HG03280 (cell line): ENCODE data around the gene CCL17.
A peak's percentile ranks its signal among the peaks of the same experiment; 100 is the strongest.
"Not testable (repeated sequence)": the region's sequence is repeated elsewhere in the genome, so short reads cannot be mapped to it uniquely, and the experiment has no call there.

Experiments
- ATAC-seq: cut with Tn5 transposase; IDR thresholded peaks from one replicate; pipeline ENCODE4 v1.9.1; 2021; ENCODE audit warnings: mild to moderate bottlenecking, moderate library complexity; ENCODE audit not compliant: unreplicated experiment

Gene CCL17

DNA sequence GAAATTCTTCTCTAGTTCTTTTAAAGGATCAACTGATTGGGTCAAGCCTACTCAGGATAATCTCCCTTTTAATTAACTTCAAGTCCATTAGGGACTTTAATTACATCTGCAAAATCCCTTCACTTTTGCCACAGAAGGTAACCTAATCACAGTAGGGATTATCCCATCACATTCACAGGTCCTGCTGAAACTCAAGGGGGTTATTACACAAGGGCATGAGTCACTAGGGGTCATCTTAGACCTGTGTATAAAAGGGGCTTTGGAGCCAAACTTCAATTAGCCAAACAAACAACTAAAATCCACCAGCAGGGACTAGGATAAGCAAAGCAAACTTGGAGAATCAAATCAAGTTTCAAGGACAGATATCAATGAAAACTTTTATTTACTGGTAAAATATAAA, 23.3 kb downstream of the CCL17 start:
- no peak for ATAC-seq

DNA sequence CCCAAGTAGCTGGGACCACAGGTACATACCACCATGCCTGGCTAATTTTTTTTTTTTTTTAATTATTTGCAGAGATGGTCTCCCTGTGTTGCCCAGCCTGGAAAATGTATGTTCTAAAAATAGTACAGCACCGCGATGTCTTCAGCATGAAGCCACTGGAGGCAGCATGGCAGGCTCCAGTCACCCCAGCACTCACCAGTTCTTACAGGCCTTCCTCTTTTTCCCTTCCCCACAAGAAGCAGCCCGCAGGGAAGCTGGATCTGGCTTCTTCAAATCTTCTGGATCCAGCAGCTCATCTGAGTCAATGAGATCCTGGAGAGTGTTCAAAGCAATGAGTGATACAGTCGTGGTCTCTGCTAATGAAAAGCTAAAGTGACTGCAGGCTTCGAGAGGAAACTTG, 26.4 kb downstream of the CCL17 start:
- no peak for ATAC-seq

DNA sequence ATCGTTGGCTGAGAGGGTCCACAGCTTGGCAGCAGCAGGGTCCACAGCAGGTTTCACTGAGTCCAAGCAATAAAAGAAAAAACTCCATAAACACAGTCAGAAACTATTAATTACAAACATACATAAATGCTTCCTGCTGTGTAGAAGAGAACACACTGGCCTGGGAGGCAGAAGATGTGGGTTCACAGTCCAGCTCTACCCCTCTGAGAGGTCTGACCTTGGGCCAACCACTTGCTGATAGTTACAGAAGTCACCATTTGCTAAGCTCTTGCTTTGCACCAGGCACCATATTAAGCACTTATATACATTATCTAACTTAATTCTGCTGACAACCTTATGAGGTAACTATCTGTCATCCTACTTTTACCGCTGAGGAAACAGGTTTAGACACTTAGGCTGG, 27.9 kb downstream of the CCL17 start:
- no peak for ATAC-seq

DNA sequence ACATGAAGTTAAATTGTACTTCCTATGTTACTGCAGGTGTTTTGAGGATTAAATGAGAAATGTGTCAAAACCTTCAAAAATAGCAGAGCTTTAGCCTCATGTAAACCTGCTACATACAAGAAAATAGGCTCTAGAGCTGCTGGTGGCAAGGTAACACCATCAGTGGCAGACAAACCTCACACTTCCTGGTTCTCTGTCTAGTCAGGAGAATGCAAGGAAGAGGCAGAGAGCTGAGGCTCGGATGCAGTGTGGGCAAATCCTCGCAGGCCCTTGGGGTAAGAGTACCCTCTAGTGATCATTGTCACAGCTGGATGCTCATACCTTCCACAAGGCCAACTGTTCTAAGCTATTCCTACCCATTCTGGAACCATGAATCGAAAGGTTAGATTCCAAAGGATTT, 28.4 kb downstream of the CCL17 start:
- ATAC-seq, result no peak

DNA sequence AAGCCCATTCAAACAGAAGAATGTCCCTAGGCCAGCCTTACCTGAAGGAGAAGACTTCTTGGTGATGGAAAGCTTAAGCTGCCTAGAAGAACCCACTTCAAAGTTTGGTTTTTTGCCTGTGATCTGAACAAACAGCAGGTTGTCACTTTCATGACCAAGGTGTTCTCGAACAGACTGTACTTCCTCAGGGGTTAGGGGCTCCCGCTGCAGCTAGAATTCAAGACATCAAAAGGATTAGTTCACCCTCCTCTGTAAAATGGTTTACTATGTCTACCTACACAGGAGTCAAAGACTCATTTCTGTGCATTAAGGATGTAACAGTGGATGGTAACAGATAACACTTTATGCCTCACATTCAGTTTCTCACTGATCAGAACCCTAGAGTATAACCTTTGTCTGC, 29.4 kb downstream of the CCL17 start:
- ATAC-seq, result no peak

DNA sequence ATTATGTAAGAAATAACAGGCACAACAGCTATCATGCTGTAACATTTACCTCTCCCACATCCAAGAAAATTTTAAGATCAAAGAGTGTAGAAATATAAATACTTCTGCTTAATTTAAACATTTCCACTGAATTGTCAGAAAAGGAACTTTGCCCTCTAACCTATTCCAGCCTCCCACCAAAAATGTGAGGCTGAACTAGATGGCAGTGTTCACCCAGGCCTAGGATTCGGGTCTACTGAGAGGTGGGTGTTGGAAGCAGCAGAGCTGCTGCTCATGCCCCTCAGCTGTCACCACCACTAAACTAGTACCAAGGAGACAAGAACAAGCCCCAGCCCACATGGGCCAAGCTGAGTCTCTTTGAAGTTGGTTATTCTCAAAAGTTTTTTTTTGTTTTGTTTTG, 31.3 kb downstream of the CCL17 start:
- no peak for ATAC-seq

DNA sequence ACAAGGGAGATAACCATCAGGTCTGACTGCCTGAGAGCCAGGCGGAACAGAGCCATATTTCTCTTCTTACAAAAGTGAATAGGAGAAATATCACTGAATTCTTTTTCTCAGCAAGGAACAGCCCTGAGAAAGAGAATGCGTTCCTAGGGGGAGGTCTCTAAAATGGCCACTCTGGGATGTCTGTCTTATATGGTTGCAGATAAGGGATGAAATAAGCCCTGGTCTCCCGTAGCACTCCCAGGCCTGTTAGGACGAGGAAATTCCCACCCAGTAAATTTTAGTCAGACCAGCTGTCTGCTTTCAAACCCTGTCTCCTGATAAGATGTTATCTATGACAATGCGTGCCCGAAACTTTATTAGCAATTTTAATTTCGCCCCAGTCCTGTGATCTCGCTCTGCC, 35.4 kb downstream of the CCL17 start:
- ATAC-seq, result not testable (repeated sequence)

DNA sequence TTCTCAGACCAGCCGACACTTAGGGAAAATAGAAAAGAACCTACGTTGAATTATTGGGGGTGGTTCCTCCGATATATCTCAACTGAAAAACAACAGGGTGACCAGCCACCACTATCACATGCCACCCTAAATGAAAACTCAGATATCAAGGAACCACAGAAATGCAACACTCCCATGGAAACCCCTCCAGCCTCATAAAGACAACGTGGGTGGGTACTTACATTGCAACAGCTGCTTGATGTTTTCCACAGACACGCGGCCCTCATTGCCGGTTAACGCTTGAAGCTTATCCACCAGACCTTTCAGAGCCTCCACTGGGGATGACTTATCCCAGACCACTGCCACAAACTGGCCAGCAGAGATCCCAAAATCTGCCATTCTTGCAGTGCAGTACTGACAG, 36.0 kb downstream of the CCL17 start:
- ATAC-seq, result not testable (repeated sequence)

DNA sequence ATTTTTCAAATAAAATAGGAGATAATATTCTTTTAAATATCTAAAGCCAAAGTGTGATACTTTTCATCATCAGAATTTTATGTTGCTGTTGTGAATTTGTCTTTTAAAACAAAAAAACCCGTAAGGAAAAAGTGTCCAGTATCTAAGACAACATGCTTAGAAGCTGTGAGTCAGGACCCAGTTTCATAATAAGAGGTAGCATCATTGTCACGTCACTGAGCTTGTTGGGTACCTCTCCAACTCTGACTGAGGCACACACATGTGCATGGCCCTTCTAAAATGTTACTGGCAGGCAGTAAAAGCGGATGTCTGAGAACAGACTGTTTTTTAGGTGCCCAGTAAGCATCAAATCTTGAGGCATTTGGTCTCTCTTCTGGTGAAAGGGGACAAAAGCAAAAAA, 40.1 kb downstream of the CCL17 start:
- no peak for ATAC-seq

DNA sequence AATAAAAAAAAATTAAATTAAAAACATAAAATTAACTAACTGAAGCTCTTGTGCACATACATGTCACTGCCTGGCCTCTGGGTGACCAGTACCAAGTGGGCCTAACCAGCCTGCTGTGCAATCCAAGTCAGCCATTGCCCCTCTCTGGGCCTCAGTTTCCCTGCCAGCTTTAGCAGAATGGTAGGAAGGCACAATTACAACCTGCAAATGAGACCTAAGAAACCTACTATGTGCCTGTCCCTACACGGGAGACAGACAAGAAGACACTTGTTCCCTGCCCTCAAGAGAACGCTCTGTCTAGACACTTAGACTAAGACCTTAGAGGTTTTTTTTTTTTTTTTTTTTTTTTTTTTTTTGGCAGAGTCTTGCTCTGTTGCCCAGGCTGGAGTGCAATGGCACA, 40.9 kb downstream of the CCL17 start:
- no peak for ATAC-seq

DNA sequence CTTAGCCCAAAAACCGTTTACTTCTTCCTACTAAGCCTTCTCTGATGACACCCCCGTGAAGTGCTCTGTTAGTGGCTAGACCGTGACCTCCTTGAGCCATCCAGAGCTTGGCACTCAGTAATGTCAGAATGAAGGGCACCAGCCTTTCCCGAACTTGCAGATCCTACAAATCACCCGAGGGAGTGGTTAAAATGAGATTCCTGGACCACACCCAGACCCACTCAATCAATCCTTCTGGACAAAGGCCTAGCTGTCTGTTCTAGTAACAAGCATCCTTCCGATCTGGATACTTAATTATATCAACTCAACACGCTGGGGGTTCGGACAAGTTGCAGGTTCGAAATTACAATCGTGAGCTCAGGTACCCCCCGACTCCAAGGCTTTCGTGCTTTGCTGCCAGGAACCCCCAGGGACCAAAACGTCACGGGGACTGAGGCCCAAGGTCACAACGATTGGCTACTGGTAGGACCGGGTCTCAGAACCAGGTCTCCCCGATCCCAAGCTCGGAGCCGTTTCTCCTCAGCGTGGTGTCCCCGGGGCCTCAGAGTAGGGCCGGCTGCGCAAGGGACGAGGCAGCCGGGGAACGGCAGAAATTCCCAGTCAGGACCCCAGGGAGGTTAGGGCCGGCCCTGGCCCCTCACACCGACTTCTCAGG, 42.1 kb downstream of the CCL17 start:
- peak; percentile 9 for ATAC-seq

DNA sequence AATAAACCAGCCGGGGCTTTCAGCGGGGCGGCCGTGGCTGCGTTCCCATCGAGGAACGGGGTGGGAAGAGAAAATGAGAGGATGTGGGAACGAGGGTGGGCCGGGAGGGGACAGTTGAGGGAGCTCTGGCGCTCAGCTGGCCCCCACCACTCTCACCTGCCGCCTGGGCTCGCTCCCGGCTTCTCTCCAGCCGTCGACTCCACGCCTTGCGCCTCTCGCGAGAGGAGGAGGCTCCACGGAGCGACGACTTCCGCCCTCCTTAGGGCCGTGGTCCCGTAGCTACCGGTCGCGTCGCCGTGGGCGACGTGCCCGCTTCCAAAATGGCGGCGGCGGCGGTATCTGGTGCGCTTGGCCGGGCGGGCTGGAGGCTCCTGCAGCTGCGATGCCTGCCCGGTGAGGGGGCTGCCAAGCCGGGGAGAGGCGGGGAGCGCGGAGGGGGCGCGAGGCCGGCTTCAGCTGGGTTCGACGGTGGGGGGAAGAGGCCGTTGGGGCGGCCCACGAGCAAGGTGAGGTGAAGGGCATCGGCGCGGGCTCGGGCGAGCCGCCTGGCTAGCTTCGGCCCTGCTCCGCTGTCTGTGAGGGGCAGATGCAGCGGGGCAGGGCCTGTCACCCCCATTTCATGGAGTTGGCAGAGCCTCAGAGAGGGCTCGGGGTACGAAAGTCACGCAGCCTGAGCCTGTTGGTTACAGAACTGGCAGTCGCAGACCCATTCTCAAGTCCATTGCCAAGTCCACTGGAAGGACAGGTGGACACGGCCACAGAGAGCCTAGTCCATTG, 42.8 kb downstream of the CCL17 start, which contains the start of the genes CIAPIN1 and COQ9:
CIAPIN1 (minus strand) TSS at position 200 of the 777 bp plus-strand sequence. CDS start 6,457 bp downstream, outside the sequence.
COQ9 (plus strand) TSS at position 294 of the 777 bp plus-strand sequence; CDS start at position 321, 27 bp downstream.
- peak; percentile 97 for ATAC-seq

DNA sequence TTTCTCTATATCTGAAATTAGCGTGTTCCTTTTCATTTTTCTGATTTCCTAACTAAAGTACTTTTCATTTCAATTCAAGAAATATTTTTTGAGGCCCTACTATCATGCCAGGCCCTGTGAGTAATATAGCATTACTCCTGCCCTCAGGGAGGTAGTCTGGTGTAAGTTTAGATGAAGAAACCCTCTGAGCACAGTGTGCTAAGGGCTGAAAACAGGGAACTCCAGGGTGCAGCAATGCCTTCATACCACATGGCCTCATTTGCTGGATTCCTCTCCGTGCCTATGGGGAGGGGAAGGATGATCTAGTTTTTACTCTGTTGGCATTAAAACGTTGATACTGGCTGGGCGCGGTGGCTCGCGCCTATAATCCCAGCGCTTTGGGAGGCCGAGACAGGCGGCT, 47.5 kb downstream of the CCL17 start:
- no peak for ATAC-seq

DNA sequence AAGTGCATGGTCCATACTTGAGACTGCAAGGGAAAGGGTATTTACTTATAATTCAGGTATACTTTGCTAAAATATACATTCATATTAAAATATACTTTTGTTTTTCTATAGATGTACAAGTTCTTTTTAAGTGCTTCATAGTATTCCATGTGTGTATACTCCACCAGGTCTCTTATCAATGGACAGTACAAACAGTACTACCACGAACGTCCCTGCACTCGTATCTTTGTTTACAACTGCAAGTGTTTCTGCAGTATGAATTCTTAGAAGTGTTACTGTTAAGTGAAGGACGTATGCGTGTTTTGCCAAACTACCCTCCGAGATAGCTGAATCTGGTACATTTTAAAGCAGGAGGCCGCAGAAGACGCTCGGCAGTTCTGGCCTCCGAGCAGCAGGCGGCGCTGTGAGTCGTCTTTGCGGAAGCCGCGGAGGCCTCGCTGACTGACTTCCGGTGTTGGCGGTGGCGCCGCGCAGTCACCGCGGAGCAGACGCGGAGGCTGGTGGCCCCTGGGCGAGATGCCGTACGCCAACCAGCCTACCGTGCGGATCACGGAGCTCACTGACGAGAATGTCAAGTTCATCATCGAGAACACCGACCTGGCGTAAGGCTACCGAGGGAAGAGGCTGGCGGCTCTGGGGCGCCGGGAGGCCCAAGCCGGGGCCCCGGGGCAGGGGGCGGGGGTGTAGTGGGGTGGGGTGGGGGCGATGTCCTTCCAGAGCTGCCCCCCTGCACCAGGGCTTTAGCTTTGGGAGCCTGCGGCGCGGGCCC, 57.8 kb downstream of the CCL17 start, which contains the start of gene POLR2C:
POLR2C (plus strand) TSS at position 471 of the 769 bp plus-strand sequence; CDS start at position 517, 46 bp downstream.
- ATAC-seq, result peak; percentile 92

DNA sequence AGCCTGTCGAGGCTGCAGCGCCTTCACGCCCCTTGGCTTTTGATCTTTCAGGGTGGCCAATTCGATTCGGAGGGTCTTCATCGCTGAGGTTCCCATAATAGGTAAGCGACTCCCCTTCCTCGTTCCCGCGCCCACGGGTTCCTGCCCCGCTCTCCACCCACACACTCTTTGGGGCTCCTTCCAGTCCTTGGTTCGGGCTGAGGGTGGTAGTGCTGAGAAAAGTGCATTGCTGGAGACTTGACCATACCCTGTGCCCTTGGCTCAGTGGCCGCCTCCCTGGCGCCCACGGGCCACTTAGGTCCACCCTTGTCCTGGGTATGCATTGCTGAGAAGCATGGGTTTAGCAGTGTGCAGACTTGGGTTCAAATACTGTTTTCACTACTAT, 58.4 kb downstream of the CCL17 start:
- no peak for ATAC-seq

DNA sequence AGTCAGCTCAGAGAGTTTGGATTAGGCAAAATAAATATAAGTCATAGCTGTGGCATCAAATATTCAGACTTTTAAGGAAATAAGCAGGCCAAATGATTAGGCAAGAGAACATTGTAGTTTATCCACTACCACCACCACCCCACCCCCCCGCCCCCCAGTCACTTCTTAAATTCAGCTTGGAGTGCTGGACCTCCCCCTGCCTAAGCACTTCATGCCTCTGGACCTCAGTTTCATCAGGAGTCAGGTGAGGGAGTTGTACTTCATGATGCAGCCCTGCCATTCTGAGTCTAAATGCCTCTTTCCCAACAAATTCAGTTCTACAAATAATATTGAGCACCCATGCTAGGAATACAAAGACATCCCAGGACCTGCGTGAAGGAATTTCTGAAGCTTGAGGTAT, 60.0 kb downstream of the CCL17 start:
- ATAC-seq, result no peak
